Lower leg skin (tissue), 3 donors: ENCODE measurements around the gene MAT1A.

Experiments used
- POLR2A ChIP-seq, 2 donors: fragments of 450-650 bp; IDR thresholded peaks; one replicate each; pipeline ENCODE4 v1.6.1; 2016 to 2017; ENCODE audit warnings: antibody characterized with exemption in 2 of 2, mild to moderate bottlenecking in 1 of 2, moderate library complexity in 1 of 2
- TF ChIP-seq, protein P1 (sequence below), 3 donors: fragments of 450-650 bp; IDR thresholded peaks; one replicate each; pipeline ENCODE4 v1.5.1; 2016; ENCODE audit warnings: antibody characterized with exemption in 3 of 3, mild to moderate bottlenecking in 3 of 3, moderate library complexity in 2 of 3

DNA sequence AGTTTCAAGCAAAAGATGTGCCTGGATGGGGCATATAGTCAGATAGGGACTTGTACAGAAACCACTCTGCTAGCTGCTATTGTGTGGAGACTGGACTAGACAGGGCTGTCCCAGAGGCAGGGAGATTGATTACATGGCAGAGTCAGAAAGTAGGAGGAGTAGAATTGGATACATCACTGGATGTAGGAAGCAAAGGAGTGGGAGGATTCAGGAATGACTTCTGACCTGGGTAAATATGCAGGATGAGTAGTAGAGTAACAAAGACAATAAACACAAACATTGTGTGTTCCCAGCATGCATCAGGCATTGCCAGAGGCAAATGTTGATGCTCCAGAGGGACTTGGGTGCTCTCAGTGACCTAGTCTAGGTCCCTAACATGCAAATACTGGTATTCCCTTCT, 30.9 kb upstream of the MAT1A start:
- TF ChIP-seq, protein P1, sequence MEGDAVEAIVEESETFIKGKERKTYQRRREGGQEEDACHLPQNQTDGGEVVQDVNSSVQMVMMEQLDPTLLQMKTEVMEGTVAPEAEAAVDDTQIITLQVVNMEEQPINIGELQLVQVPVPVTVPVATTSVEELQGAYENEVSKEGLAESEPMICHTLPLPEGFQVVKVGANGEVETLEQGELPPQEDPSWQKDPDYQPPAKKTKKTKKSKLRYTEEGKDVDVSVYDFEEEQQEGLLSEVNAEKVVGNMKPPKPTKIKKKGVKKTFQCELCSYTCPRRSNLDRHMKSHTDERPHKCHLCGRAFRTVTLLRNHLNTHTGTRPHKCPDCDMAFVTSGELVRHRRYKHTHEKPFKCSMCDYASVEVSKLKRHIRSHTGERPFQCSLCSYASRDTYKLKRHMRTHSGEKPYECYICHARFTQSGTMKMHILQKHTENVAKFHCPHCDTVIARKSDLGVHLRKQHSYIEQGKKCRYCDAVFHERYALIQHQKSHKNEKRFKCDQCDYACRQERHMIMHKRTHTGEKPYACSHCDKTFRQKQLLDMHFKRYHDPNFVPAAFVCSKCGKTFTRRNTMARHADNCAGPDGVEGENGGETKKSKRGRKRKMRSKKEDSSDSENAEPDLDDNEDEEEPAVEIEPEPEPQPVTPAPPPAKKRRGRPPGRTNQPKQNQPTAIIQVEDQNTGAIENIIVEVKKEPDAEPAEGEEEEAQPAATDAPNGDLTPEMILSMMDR (IDR thresholded peaks at IDR 0.05) = no peak
- no peak for TF ChIP-seq POLR2A (IDR thresholded peaks at IDR 0.05)
